Right atrium auricular region (tissue), 2 donors: Measurements from ENCODE around the gene GRM7. TPM values are rescaled to one million over a fixed set of nuclear protein-coding genes. Genes with fewer than 3 reads are reported as not detected.

Source experiments
- DNase-seq: peaks from one replicate; pipeline ENCODE4 v3.0.0-alpha.2; 2019; ENCODE audit warnings: low spot score
- H3K27ac ChIP-seq, 2 donors: fragments of 200-600 bp; sonication (generic); 1 replicate in 1 of 2; 2 replicates in 1 of 2; pipeline ENCODE4 v1.5.1; 2016 to 2019
- H3K27me3 ChIP-seq, 2 donors: fragments of 200-600 bp; sonication (generic); one replicate each; pipeline versions ENCODE4 v1.5.1 to v1.6.0; 2017 to 2019
- H3K36me3 ChIP-seq: fragments of 200-600 bp; sonication (generic); one replicate; pipeline ENCODE4 v1.5.1; 2016
- H3K4me1 ChIP-seq, 2 donors: fragments of 200-600 bp; sonication (generic); one replicate each; pipeline versions ENCODE4 v1.5.1 to v1.6.0; 2017 to 2019
- H3K4me3 ChIP-seq, 2 donors: fragments of 200-600 bp; sonication (generic); 1 replicate in 1 of 2; 2 replicates in 1 of 2; pipeline ENCODE4 v1.5.1; 2017 to 2019; ENCODE audit warnings: mild to moderate bottlenecking in 1 of 2, moderate library complexity in 1 of 2
- H3K9me3 ChIP-seq, 2 donors: fragments of 200-600 bp; sonication (generic); one replicate each; pipeline ENCODE4 v1.5.1; 2019
- CTCF ChIP-seq, 2 donors: fragments of 200-600 bp; sonication (generic); IDR thresholded peaks; one replicate each; pipeline ENCODE4 v1.5.1; 2019; ENCODE audit warnings: antibody characterized with exemption in 2 of 2
- total RNA-seq, 2 donors: library from RNA; depleted of rRNA; stranded (reverse); fragments of >200 nt; gene quantifications; one replicate each; pipeline ENCODE4 v1.1.0, GENCODE V29; 2016

Gene GRM7
- total RNA-seq, 2 donors from 2014 or later: not detected

GRCh38 chr3:7545334-7545733 is 684.4 kb downstream of the GRM7 start:
- Histone ChIP-seq H3K36me3 (no peaks in the 10 kb centered on the region), H3K4me1 (no peaks in the 10 kb centered on the region), H3K27ac (no peak overlapping the region), H3K9me3 (no peaks in the 10 kb centered on the region), H3K4me3 (no peak overlapping the region), H3K27me3 (no peaks in the 10 kb centered on the region)
- DNase-seq: no peak
- no peak for TF ChIP-seq CTCF (IDR thresholded peaks at IDR 0.05)

GRCh38 chr3:7546253-7546652 is 685.3 kb downstream of the GRM7 start:
- no peak for DNase-seq
- Histone ChIP-seq H3K4me3 (no peak overlapping the region), H3K27me3 (no peaks in the 10 kb centered on the region), H3K36me3 (no peaks in the 10 kb centered on the region), H3K9me3 (no peaks in the 10 kb centered on the region), H3K4me1 (no peaks in the 10 kb centered on the region), H3K27ac (no peak overlapping the region)
- peak in 1 of 2 donors; percentile 58 for TF ChIP-seq CTCF (IDR thresholded peaks at IDR 0.05)

- no peaks in the 10 kb centered on the region for H3K4me1 ChIP-seq
- DNase-seq: no peak
- H3K27ac ChIP-seq: no peak overlapping the region
- no peak for TF ChIP-seq CTCF (IDR thresholded peaks at IDR 0.05)
- H3K27me3 ChIP-seq: no peaks in the 10 kb centered on the region
- H3K36me3 ChIP-seq: no peaks in the 10 kb centered on the region
- H3K4me3 ChIP-seq: no peak overlapping the region
- H3K9me3 ChIP-seq: peaks cover 0 to 14% of the 10 kb centered on the region in 2 donors
These were observed 686.9 kb downstream of the GRM7 start for GRCh38 chr3:7547826-7548225.

GRCh38 chr3:7562892-7563291 is 702.0 kb downstream of the GRM7 start:
- Histone ChIP-seq H3K4me3 (no peak overlapping the region), H3K27ac (no peak overlapping the region), H3K9me3 (no peaks in the 10 kb centered on the region), H3K4me1 (no peaks in the 10 kb centered on the region), H3K36me3 (no peaks in the 10 kb centered on the region), H3K27me3 (no peaks in the 10 kb centered on the region)
- TF ChIP-seq CTCF (IDR thresholded peaks at IDR 0.05): no peak
- no peak for DNase-seq

- no peak for DNase-seq
- no peaks in the 10 kb centered on the region for H3K27me3 ChIP-seq
- H3K4me3 ChIP-seq: no peak overlapping the region
- H3K9me3 ChIP-seq: no peaks in the 10 kb centered on the region
- no peaks in the 10 kb centered on the region for H3K36me3 ChIP-seq
- no peaks in the 10 kb centered on the region for H3K4me1 ChIP-seq
- no peak for TF ChIP-seq CTCF (IDR thresholded peaks at IDR 0.05)
- H3K27ac ChIP-seq: no peak overlapping the region
These were observed 704.7 kb downstream of the GRM7 start for GRCh38 chr3:7565574-7565973.

GRCh38 chr3:7567160-7567559 is 706.2 kb downstream of the GRM7 start:
- no peaks in the 10 kb centered on the region for H3K27me3 ChIP-seq
- no peaks in the 10 kb centered on the region for H3K36me3 ChIP-seq
- H3K4me1 ChIP-seq: no peaks in the 10 kb centered on the region
- TF ChIP-seq CTCF (IDR thresholded peaks at IDR 0.05): no peak
- H3K9me3 ChIP-seq: no peaks in the 10 kb centered on the region
- no peak for DNase-seq
- H3K4me3 ChIP-seq: no peak overlapping the region
- no peak overlapping the region for H3K27ac ChIP-seq
